IPS-11a (cell line): ENCODE data around the gene COBL.

Experiments used
- H3K4me3 ChIP-seq: one replicate; pipeline ENCODE4 v1.5.1; 2013; ENCODE audit warnings: low read depth, low read length, control low read depth

Gene COBL

DNA sequence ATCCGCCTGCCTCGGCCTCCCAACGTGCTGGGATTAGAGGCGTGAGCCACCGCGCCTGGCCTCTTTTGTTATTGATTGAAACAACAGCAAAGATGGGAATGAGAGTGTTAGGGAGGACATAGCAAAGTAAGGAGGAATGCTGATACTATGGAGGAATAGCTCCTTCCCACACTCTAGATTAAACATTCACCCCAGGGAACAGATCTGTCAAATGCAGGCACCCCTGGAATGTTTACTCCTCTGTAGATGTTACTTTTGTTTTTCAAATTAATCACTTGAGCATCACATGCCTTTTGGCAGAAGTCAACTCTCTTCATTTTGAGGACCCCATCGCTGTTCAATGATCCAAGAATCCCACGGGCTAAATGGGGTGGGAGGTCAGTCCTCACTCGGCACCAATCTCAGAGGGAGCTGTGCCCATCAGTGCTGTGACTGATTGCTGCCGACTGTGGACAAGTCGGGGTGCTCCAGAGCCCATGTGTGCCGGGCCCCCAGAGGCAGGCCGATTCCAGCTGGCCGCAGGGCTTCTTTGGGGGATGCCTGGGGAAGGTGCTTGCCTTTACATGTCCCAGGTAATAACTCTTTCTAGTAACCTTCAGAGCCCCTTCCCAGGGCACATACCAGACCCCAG is 10.2 kb upstream of the COBL start:
- H3K4me3 ChIP-seq = no peak overlapping the region

DNA sequence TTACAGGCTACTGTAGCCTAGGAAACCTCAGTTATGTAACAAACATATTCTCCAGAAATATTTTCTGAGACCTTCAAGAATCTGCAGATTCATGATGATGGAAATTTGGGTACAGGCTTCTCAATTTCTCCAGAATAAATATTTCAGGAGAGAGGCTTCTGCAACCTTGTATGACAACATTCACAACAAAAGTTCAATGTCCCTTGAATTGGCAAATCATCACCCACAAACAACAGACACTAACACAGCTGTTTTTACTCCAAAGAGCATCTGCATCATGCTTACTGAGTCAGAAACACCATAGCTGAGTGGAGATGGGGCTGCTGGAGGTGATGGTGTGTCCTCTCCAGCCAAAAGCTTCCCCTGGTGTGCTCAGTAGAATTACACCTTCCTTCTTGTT is 9.3 kb upstream of the COBL start:
- no peak overlapping the region for H3K4me3 ChIP-seq

DNA sequence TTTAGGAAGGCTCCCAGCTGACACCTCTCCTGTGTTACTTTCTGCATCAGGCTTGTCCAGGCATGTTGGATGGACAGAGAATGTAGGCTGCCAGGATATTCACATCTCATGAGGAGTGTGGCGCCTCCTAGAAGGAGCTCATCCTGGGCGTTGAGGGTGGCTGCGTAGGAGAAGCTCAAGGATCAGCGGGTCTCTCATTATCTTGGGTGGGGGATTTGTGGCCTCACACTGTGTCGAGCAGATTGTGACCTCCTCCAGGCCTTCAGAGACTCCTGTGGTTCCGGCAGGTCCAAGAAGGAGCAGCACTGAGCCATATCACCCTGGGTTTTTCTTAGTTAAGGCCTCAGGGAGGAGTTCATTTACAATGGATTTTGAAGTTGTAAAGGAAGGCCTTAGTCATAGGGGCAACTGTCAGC is 8.7 kb upstream of the COBL start:
- H3K4me3 ChIP-seq = no peak overlapping the region

DNA sequence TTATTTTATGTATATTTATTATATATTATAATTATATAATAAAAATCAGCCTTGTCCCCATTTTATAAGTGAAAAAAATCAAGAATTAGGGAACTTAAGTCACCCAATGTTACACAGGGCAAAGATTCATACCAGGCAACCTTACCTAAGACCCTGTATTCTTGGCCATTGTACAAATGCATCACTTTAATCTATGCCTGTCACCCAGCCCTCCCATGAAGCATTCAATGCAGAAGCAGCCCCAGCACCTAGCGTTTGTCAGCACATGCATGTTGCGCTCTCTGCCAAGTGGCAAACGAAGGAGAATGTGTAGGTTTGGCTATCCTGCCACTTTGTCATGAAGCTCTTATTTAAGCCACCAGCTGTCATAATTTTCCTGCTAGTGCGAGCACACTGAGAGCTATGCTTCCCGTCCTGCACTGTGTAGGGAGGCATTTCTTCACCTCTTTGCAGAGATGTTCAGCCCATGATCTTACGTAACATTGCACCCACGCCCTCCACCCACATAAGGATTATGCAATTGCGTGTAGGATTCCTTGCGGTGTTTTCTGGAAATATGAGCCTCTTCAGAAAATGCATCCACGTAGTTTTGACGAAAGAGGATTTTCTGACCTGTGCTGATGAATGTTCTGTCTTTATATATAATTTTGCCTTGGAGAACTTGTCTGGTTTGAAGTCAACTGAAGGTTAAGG is 7.7 kb upstream of the COBL start:
- H3K4me3 ChIP-seq = no peak overlapping the region

DNA sequence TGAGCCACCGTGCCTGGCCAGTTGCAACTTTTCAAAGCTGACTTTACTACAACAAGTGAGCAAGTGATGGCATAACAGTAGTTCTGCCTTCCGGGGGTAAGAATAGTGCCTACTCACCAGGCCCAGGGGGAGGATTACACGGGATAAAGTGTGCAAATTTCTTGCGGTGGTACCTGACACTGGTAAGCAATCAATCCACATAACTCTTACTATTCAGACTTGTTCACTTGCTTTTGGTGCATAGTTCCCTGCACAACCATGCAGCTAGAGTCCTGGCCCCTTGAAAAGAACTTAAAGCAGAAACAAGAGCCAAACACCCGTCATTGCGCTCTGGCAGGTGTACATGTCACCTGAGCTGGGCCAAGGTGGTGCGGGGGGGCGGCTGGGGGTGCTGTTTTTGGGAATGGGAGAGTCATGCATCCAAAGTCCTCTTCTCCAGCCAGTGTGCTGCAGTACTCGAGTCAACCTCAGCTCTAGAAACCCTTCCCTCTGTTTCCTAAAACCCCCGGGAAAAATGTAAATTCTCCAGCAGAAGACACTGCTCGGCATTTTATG is 5.4 kb upstream of the COBL start:
- H3K4me3 ChIP-seq = no peak overlapping the region

DNA sequence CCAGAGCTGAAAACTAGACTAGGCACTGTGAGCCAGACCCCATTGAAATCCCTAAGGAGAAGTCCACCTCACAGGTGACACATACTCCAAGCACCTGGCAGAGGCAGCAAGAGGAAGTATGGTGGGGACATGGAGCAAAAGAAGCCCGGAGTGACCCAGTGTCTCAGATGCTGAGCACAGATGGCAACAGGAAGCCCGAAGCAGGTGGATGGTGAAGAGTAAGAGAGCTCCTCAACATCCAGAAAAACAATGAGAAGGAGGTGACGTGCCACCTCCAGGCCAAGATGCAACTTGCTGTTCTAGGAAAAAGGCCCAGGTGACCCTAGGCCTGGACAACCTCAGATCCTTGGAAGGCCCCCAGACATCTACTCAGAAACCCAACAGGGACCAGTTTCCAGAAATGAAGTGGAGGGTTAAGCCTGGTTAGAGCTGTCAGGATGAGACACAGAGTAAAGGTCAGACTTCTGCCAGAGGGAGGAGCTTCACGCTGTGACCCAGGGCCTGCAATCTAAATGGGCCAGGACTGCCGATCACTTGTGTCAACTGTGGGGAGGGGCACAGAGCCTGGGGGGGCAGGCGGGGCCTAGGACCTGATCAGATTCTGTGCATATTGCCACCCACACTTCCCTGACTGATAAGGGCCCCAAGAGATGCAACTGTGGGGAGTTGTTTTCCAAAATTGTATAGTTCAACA is 2.4 kb upstream of the COBL start:
- H3K4me3 ChIP-seq = no peak overlapping the region

DNA sequence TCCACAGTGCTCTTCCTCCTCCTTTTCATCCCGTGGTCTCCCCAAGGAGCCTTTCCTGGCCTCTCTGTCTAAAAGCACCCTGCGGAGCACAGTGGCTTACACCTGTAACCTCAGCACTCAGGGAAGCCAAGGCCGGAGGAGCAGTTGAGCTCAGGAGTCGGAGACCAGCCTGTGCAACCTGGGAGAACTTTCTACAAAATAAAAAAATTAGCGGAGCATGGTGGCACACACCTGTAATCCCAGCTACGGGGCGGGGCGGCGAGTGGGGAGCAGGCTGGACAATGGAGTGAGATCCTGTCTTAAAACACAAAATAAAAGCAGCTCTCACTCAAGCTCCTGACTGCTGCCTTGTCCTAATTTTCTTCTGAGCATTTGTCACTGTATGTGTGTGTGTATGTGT is 1.4 kb upstream of the COBL start:
- no peak overlapping the region for H3K4me3 ChIP-seq

DNA sequence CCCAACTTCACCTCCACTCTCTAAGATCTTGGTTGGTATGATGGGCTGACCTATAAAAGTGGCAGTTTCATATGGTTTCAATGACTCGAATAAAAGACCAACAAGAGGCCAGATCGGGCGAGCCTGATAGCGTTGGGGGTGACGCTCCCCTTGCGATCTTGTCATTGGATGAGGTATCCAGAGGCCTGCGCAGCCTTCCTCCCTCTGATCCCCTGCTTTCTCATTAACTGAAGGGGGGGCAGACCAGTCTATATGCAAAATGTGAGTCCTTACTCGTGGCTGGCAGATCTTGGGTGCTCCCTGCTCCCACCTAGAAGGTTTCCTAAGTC is 937 bp upstream of the COBL start:
- peak overlapping the region; percentile 61 for H3K4me3 ChIP-seq

DNA sequence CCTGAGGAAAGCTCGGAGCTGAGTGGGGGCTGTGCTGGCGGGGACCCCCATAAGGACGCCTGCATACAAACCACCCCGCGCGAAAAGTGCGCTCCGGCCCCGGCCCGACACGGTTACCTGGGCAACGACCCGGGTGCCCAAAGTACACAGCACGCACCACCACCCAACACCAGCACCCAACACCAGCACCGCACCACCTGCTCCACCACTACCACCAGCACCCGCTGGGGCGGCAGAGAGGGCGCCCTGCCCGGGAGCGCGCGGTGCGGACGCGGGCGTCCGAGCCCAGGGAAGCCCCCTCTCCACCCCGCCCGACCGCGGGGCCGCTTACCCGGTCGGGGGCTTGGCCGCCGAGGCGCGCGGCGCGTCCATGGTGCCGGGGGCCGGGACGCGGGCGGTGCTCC is 345 bp downstream of the COBL start:
- peak overlapping the region; percentile 84 for H3K4me3 ChIP-seq

DNA sequence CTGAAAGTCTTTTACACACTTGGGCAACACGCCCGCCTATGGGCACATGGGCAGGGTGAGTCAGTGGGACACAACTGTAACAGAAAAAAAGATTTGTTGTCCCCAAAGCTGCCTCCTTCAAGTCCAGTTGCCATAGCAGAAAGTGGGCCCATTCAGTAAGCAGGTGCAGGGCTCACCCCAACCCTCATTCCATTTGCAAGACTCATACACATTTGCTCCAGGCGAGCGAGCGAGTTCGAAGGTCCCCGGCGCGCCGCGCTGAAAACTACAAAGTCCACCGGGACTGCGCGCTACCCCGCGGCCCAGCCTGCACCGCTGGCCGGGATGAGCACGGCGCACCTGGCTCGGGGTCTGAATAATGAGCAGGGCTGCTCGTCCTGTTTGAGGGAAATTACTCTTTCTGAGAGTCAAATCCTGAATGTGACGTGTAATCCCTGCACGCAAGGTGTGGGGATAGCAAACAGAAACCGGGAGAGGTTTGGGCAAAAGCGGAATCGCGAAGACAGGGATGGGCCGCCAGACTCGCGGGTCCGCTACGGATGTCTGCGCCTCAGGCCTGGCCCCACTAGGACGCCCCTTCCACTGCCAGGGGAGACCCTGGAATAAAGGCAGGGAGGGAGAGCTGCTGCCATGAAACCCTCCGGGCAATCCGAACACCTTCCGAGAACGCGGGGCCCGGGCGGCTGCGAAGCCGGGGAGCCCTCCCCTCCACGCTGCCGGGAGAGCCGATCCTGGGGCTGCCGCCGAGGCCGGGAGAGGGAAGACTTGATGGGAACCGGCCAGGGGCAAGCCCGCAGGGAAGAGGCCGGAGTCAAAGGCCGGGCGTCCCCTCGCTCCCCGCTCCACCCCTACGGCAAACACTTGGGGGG is 982 bp downstream of the COBL start:
- peak overlapping the region; percentile 84 for H3K4me3 ChIP-seq

DNA sequence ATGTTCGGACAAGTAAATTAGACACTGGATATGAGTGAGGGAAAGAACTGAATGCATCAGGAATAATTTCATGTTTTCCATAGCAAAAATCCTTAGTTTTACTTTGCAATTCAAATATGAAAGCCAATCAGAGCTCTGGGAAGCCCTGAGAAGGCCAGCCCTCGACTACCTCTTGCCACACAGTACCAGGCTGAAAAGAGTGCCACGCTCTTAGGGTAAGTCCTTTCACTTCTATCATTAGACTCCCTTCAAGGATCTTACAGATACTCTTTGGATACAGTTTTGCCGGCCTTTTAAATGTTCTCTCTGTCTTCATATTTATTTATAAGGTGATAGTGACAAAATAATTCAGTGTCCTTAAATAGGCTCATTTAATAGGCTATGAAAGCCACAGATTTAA is 1.9 kb downstream of the COBL start:
- no peak overlapping the region for H3K4me3 ChIP-seq

DNA sequence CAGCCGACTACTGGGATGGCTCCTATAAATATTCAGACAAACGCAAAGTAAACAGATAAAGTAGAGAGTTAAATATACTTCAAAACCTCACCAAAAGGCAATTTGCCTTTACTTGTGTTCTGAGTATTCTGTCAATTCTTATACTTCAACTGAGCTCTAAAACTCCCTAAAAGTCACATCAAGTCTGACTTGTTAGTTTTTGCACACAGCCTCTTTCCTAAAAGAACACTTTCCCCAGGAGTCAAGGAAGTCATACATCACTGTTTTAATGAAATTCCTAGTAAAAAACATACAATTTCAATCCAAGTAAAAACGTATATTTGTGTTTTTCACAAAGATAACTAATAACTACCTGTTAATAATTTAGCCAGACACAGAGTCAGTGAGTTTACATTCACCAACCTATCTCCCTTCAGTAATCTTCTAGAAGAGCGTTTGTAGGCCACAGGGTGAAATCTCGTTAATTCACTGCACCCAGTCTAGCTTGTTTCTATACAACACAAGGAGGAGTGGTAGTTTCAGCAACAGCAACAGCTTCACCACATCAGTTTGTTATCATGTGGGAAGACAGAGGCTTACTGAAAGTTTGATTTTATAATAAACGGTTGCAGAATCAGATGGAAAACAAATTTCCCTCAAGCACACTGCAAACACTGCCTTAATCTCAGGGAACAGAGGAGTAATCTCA is 2.7 kb downstream of the COBL start:
- no peak overlapping the region for H3K4me3 ChIP-seq

DNA sequence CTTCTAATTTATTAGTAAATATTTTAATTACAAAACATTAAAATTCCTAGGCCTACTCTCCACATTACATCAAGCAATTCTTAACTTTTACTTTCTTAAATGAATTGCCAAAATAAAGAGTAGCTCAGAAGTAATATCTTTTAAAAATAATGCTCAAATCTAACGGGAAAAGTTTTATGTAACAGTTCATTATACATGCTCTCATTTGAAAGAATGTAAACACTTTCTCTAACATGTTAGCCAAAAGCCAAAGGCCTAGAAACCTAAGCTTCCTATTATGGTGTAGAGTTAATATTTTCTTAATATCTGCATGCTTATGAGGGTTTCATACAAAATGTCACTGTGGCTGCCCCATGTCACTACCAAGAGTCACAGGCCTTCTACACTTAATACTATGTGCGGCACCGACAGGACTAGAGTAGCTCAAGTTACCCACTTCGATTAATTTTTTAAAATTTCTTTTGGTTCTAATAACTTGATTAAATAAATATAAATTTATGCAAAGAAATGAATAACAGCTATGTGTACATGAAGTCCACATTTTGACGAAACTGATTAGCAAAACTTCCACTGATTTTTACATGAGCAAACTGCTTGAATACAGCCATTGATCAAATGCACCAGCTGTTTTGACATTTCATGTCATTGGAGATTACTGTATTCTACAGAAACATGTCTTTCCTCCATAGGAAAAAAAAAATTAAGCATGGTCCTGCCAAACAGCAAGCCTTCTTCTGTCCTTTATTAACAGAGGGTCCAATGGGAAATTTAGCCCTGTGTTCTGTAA is 3.5 kb downstream of the COBL start:
- H3K4me3 ChIP-seq = no peak overlapping the region

DNA sequence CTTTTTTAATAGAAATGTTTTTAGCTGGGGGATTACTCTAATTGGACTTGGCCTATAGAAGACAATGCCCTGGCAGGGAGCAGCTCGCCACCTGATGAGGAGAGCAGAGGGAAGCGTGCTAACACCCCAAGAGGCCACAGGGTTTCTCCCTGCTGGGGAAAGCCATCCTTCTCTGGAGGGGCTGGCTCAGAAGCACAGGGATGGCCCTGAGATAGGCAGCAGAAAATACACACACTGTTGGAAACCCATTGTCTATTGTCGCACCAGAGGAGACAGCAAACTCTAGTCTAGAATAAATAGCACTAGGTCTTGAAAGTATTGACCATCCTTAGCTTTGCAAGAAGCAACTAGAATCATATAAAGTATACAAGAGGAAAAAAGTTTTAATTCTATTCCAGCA is 5.4 kb downstream of the COBL start:
- H3K4me3 ChIP-seq = no peak overlapping the region

DNA sequence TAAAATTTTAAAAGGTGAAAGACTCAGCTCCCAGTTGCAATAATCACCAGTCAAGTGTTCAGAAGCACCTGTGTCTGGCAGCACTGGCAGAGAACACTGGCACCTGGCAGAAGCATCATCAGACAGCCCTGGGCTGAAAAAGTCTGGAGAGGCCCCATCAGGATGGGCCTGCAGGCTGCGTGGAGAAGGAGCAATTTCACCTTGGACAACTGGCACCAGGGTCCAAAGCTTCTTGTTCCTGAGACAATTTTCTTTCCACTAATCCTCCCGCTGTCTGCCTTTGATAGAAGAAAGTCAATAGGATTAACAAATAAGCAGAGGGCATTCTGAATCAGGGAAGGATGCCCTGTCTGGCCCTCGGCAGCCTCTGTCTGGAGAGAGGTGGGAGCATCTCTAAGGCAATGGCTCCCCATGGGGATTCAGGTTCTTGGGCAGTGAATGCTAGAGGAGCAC is 6.5 kb downstream of the COBL start:
- no peak overlapping the region for H3K4me3 ChIP-seq

DNA sequence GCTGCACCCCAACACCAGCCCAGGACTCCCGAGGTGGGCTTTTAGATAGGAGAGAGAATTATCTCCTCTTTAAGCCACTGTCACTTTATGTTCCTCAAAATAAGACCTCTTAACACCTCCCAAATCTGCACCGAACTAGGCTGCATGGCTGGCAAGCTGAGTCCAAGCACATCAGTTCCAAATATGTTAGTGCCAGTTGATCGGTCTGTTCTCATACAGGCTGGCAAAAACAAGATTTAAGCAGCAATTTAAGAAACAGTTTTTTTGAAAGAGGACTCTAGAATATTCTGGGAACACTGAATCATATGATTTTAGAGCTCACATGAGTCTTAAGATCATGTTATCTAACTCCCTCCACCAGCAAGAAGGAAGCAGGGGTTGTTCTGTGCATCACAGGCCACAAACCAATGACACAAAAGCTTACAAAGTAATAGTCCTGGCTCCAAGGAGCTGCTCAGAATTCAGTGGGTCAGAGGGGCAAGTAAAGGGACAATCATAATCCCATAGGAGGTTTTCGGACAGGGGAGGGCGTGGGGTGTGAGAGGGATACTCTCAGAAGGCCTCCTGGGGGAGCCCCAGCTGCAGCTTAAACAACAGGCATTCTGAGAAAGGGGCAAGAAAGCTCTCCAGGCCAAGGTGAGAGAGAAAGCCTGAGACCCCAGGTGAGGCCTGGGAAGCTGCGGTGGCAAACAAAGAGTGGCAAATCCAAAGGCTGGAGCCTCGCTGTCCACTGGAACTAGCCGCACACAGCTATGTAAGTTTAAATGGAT is 7.1 kb downstream of the COBL start:
- H3K4me3 ChIP-seq = no peak overlapping the region

DNA sequence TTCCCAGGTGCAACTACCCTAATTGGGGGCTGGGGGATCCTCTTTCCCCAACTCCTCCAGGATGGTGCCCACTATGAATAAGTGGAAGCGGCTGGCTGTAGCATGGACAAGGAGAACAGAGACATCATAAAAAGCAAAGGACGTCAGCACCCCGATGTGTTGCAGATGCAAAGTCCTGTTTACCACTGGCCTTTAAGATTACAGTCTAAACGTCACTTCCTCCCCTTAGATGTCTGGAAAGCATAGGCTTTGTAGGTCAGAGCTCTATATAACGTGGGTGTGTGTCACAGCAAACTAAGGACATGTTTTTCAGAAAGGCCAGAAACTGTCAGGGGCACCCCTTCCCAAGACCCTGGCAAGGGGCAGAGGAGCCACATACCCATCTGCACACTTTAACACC is 7.9 kb downstream of the COBL start:
- no peak overlapping the region for H3K4me3 ChIP-seq

DNA sequence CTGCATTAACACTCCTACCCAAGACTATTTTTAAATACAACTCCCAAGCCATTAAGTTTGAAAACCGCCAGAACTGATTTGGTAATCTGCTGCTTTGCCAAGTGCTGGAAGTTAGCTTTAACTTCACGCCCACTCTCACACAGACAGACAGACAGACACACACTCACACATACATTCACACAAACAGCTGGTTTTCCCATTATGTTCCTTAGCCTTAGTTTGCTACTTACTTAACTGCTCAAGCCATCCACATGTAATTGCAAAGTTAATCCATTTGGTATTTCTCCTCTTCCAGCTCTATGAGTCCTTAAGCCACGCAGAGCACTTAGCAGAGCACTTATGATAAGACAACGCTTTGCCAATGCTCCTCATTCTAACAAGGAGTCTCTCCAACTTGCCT is 8.3 kb downstream of the COBL start:
- no peak overlapping the region for H3K4me3 ChIP-seq

DNA sequence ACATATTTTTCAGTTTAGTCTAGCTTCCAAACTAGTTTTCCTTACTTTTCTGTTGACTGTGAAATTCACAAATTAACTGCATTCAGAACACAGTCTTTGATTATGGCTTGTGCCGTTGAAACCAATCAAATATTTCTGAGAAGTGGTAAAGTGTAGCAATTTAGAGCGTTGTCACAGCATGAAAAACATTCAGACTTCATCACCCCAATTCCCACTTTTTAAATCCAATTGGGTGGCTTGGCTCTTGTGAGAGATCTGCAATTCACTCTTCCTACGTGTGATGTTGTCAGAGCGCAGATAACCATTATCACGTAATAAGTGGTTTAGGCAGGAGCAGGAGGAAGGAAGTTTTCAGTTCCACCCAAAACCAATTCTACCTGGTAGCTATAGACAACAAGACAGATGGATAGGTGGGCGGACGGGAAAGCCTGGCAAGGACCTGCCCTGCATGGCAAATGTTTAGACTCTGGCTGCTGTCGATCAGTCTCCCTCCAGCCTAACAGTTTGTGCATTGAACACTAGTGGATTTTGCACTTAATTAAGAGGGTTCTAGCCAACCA is 8.9 kb downstream of the COBL start:
- no peak overlapping the region for H3K4me3 ChIP-seq
